GM12878 (cell line): ENCODE results near the gene PRMT7.

ENCODE experiments used
- ATF2 ChIP-seq: IDR thresholded peaks from 2 replicates; pipeline ENCODE4 v1.6.1; 2012; ENCODE audit warnings: low read length, inconsistent platforms
- CBX5 ChIP-seq: sonication (generic); IDR thresholded peaks from 2 replicates; pipeline ENCODE4 v1.6.1; 2016; ENCODE audit warnings: low read depth, moderate library complexity, mild to moderate bottlenecking, inconsistent platforms
- CTCF ChIP-seq, 3 experiments: IDR thresholded peaks in 2 of 3; conservative IDR thresholded peaks in 1 of 3; 2 replicates each; pipeline ENCODE4 v1.5.1; 2011; ENCODE audit warnings: low read depth in 3 of 3, low read length in 3 of 3, mild to moderate bottlenecking in 3 of 3, control low read depth in 2 of 3, moderate library complexity in 2 of 3, inconsistent platforms in 1 of 3, mixed read lengths in 1 of 3; ENCODE audit not compliant: control insufficient read depth in 2 of 3, insufficient read depth in 1 of 3; ENCODE audit errors: extremely low read depth in 1 of 3
- FOS ChIP-seq: IDR thresholded peaks from 3 replicates; pipeline ENCODE4 v1.6.1; 2011; ENCODE audit warnings: borderline replicate concordance; ENCODE audit not compliant: insufficient read length; ENCODE audit errors: extremely low read depth
- FOXK2 ChIP-seq: fragments of 450-650 bp; IDR thresholded peaks from 2 replicates; pipeline ENCODE4 v1.6.1; 2017; ENCODE audit warnings: mild to moderate bottlenecking, moderate library complexity
- MYC ChIP-seq: IDR thresholded peaks from 2 replicates; pipeline ENCODE4 v1.6.1; 2011; ENCODE audit warnings: mild to moderate bottlenecking, low read length, moderate library complexity, inconsistent platforms; ENCODE audit not compliant: insufficient read depth, insufficient replicate concordance, insufficient read length, severe bottlenecking
- NFXL1 ChIP-seq: fragments of 450-650 bp; IDR thresholded peaks from 2 replicates; pipeline ENCODE4 v1.6.1; 2017; ENCODE audit warnings: antibody characterized with exemption, mild to moderate bottlenecking, borderline replicate concordance
- RAD21 ChIP-seq: IDR thresholded peaks from 2 replicates; pipeline ENCODE4 v1.6.1; 2011; ENCODE audit warnings: mild to moderate bottlenecking, low read depth, low read length, moderate library complexity; ENCODE audit not compliant: insufficient read depth
- SIN3A ChIP-seq: IDR thresholded peaks from 2 replicates; pipeline ENCODE4 v1.6.1; 2012; ENCODE audit warnings: low read depth, low read length, improper control_type of control experiment
- SIX5 ChIP-seq: IDR thresholded peaks from 2 replicates; pipeline ENCODE4 v1.6.1; 2011; ENCODE audit warnings: mild to moderate bottlenecking, low read depth, low read length, moderate library complexity; ENCODE audit not compliant: severe bottlenecking
- SRF ChIP-seq, 2 experiments: IDR thresholded peaks; 2 replicates each; pipeline ENCODE4 v1.6.1; 2011; ENCODE audit warnings: low read depth in 2 of 2, low read length in 2 of 2, mild to moderate bottlenecking in 1 of 2, moderate library complexity in 1 of 2

GRCh38 chr16:68349838-68350410, 39.1 kb downstream of the PRMT7 start:
- TF ChIP-seq FOS: no peak
- no peak for TF ChIP-seq SRF (IDR thresholded peaks at IDR 0.05; ENCODE audit: low read depth in 2 of 2, low read length in 2 of 2)
- TF ChIP-seq CTCF (IDR thresholded peaks at IDR 0.05 in 2 of 3, conservative IDR thresholded peaks at IDR 0.05 in 1 of 3; ENCODE audit: control insufficient read depth in 2 of 3, extremely low read depth in 1 of 3, insufficient read depth in 1 of 3, low read depth in 3 of 3, low read length in 3 of 3): no peak
- TF ChIP-seq ATF2: no peak
- no peak for TF ChIP-seq SIX5
- no peak for TF ChIP-seq FOXK2
- TF ChIP-seq MYC: no peak
- no peak for TF ChIP-seq CBX5
- TF ChIP-seq NFXL1: no peak
- no peak for TF ChIP-seq SIN3A
- TF ChIP-seq RAD21: no peak
